Measurements from ENCODE around the gene TSPAN16.
A peak's percentile ranks its signal among the peaks of the same experiment; 100 is the strongest.
"Not testable (repeated sequence)": the region's sequence is repeated elsewhere in the genome, so short reads cannot be mapped to it uniquely, and the experiment has no call there.

The TSPAN16 gene

GRCh38 chr19:11335449-11336146, 39.6 kb downstream of the TSPAN16 start:
- intact Hi-C loops (cut with DNase I), result no loop called here

GRCh38 chr19:11337080-11337479, 41.1 kb downstream of the TSPAN16 start:
- no peak for DNase-seq
- intact Hi-C loops (cut with DNase I), result no loop called here

More at GRCh38 chr19:11335449-11336146, 39.6 kb downstream of the TSPAN16 start:
- DNase-seq, result no peak

DNA sequence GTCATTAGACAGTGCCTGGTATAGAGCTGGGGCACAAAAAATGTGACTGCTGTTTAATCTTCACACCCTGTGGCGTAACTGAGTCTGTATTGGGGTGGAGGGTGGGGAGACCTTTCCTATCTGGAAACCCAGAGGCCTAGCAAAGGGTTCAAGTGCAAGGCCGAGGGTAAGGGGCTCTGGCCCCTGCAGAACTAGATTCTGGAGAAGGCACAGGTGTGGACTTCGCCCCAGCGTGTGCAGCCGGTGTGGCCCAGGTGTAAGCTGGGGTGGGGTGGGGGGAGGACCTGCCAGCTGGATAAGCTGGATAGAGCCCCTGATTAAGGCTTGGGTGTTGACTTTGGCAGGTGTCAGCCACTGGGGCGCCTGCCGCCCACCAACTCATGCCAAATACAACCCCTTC, 42.2 kb downstream of the TSPAN16 start:
- intact Hi-C loops (cut with DNase I), result no loop called here
- DNase-seq, result no peak

GRCh38 chr19:11338569-11339253, 42.8 kb downstream of the TSPAN16 start:
- DNase-seq, result peak in 23 of 42 donors; percentile 5 to 66 (median 40)
- intact Hi-C loops (cut with DNase I), result no loop called here

- intact Hi-C loops (cut with DNase I), result loop anchor here (10.0 kb wide), 1 partner anchor 45 kb away; the partner anchor contains the start of gene TSPAN16
- peak; percentile 75 to 96 (median 92) for DNase-seq
Measured at GRCh38 chr19:11339254-11340098, 43.5 kb downstream of the TSPAN16 start, which contains the start of gene RAB3D. RAB3D (minus strand) TSS chr19:11339657; CDS start chr19:11337399, 2,258 bp downstream.

DNA sequence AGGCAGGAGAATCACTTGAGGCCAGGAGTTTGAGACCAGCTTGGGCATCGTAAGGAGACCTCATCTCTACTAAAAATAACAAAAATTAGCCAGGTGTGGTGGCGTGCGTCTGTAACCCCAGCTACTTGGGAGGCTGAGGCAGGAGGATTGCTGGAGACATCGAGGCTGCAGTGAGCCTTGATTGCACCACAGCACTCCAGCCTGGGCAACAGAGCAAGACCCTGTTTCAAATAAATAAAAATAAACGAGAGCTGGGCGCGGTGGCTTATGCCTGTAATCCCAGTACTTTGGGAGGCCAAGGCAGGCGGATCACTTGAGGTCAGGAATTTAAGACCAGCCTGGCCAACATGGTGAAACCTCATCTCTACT, 44.1 kb downstream of the TSPAN16 start:
- intact Hi-C loops (cut with DNase I), result loop anchor here (10.0 kb wide), 1 partner anchor 45 kb away; the partner anchor contains the start of gene TSPAN16
- not testable (repeated sequence) for DNase-seq

- intact Hi-C loops (cut with DNase I), result loop anchor here (10.0 kb wide), 1 partner anchor 48 kb away; the partner anchor contains the start of gene TSPAN16
- DNase-seq, result no peak
Measured at GRCh38 chr19:11342429-11342828, 46.5 kb downstream of the TSPAN16 start.

GRCh38 chr19:11345122-11345803, 49.3 kb downstream of the TSPAN16 start:
- intact Hi-C loops (cut with DNase I), result loop anchor here (2.0 to 10.0 kb wide), 2 partner anchors 30 to 50 kb away; partner anchors contain the start of genes SWSAP1 and TSPAN16
- peak in 3 of 42 donors; percentile 17 to 42 (median 37) for DNase-seq

DNA sequence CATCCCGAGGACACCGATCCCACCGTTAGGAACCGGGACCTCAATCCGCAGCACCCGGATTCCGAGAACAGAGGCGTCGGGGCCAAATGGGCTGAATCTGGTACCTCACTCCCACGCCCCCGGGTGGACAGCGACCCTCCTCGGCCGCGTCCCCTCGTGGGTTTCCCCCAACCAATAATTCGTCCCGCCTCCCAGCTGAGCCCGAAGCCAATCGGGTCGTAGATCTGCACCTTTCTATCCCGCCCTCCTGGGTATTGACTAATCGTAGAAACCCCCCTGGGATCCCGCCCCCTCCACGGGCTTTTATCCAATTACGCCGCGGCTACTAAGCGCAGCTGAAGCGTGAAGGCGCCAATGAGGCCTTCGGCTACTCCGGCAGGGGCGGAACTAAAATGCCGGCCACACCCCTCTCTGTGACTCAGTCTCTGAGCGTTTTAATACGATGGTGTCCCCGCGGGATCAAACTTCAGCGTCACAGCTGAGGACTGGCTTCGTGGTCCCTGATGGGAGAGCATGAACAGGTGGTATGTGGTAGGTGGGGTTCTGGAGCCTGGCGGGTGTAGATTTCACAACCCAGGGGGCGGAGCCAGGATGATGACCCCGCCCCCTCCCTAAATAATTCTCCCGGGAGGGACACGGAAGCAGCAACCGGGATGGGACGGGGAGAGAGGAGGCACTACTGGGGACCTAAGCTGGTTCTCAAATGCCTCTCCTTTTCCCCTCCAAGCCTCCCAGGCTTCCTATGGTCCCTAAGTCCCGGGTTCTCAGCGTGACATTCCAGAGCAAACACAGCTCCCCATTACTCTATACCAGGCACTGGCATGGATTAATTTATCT, 50.4 kb downstream of the TSPAN16 start, which contains the start of the genes CCDC159 and TMEM205:
CCDC159 (plus strand) TSS at position 416 of the 837 bp plus-strand sequence; CDS start at position 504, 88 bp downstream.
TMEM205 (minus strand) TSS at position 165 of the 837 bp plus-strand sequence. CDS start 649 bp downstream, outside the sequence.
- peak; percentile 97 to 100 (median 99) for DNase-seq
- intact Hi-C loops (cut with DNase I), result loop anchor here (10.0 kb wide), 1 partner anchor 52 kb away; the partner anchor contains the start of gene TSPAN16

GRCh38 chr19:11347546-11348039, 51.6 kb downstream of the TSPAN16 start:
- DNase-seq, result no peak
- intact Hi-C loops (cut with DNase I), result loop anchor here (10.0 kb wide), 1 partner anchor 53 kb away; the partner anchor contains the start of gene TSPAN16

GRCh38 chr19:11349171-11349570, 53.2 kb downstream of the TSPAN16 start:
- no peak for DNase-seq
- intact Hi-C loops (cut with DNase I), result loop anchor here (10.0 kb wide), 1 partner anchor 54 kb away; the partner anchor contains the start of gene TSPAN16

DNA sequence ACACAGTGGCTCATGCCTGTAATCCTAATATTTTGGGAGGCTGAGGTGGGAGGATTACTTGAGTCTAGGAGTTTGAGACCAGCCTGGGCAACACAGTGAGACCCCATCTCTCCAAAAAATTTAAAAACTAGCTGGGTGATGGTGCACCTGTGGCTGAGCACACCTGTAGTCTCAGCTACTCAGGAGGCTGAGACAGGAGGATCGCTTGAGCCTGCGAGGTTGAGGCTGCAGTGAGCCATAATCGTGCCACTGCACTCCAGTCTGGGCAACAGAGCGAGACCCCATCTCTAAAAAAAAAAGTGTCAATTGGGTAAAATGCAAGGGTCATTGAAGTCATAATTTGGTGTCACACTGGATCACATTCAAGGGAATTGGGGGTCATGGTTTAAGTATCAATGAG, 58.1 kb downstream of the TSPAN16 start:
- DNase-seq; intact Hi-C loops (cut with DNase I): not testable (repeated sequence)

DNA sequence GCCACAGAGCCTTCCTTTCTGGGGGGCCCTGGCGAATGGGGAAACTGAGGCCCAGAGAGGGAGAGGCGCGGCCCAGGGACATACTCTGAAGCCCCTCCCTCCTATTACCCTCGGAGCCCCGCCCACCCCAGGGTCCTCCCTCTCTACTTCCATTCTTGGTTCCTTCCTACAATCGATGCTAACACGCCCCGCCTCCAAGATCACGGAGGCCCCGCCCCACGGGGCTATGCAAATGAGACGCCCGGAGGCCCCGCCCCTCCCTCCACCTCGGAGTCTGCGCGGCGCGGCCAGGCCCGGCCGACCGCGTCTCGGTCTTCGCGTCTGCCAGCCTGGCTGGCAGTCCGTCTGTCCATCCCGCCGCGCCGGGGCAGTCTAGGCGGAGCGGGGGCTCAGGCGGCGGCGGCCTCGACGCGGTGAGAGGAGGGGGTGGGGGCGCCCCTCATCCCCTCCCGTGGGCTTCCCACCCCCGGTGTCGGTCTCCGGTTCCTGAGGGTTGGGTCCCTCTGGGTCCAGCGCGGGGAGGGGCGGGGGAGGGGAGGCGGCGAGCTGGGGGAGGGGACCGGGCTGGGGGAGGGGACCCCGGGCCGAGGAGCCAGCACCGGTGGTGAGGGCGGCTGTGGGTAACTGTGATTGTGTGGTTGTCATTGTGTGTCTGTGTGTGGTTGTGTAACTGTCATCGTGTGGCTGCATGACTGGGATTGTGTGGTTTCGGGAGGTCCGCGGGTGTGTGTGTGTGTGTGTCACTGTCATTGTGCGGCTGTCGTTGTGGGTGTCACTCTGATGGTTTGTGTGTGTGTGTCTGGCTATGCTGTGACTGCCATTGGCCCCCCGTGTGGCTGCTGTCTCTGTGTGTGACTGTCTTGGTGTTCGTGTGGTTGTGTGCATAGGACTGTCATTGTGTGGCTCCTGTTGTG, 59.5 kb downstream of the TSPAN16 start, which contains the start of gene PLPPR2:
PLPPR2 (plus strand) TSS at position 273 of the 914 bp plus-strand sequence. CDS start 2,242 bp downstream, outside the sequence.
- peak; percentile 87 to 97 (median 93) for DNase-seq
- intact Hi-C loops (cut with DNase I), result no loop called here

- intact Hi-C loops (cut with DNase I), result no loop called here
- no peak for DNase-seq
Measured at GRCh38 chr19:11356074-11356397, 60.1 kb downstream of the TSPAN16 start.

DNA sequence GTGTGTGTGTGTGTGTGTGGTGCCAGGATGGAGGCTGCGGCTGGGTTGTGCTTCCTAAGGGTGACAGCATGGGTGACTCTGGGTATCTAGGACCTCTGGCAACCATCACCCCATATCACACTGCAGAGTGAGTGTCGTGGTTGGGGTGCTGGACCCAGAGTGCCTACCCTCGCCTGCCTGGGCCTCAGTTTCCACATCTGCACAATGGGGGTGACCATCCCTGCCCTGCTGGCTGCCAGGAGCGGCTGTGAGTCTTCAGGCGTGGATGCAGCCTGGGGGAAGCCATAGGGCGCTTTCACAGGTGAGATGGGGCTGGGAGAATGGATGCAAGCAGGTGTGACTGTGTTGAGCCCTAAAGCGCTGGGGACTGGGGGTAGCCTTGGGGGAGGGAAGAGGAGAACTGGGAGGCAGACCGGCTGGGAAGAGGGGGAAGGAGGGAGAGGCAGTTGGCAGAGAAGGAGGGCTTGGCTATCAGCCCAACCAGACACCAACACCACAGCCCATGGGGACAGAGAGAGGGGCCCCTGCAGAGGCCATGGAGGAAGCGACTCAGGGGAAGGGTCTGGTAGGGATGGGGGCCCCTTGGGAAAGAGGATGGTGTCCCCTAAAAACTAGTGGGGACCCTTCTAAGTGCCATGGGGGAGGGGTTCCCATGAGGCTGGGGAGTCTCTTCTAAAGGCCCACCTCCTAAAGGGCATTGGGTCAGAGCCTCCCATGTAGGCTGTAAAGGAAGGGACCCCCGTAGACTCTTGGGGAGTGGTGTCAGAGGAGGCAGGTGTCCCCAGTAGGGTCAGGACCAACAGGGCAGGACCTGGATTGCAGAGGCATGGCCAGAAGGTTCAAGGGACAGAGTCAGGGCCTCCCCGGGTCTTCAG, 61.0 kb downstream of the TSPAN16 start:
- intact Hi-C loops (cut with DNase I), result no loop called here
- DNase-seq, result no peak

Measured in head of caudate nucleus (tissue), 42 donors.